ENCODE results near the gene FUT7. TPM values are rescaled to one million over a fixed set of nuclear protein-coding genes. Genes with fewer than 3 reads are reported as not detected.

The FUT7 gene
- total RNA-seq, 1 experiment from 2014 or later = not detected

DNA sequence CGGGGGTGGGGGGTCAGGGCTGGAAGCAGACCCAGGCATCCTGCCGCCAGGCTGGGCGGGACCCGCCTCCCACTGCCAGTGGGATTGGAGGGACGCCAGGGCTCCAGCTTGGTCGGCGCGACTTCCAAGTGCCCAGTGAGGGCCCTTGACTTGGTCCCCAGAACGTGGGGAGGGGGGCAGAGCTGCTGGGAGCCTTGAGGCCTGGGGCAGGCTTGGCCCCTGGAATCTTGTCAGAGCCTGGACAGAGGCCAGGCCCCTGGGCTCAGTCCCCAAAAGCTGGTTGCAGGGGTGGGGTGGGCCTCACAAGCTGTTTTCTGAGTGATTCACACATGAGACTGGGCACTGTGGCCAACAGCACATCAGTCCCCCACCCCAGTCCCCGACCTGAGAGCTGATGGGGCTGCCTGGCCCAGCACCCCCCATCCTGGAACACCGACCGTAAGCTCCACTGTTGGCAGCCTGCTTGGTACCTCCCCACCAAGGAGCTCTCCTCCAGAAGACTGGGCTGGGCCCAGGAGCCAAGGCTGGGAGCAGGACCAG lies 36.0 kb downstream of the FUT7 start:
- Histone ChIP-seq H2BK5ac (ENCODE audit: insufficient read length, low read length) (no peak overlapping the region), H2AK5ac (ENCODE audit: insufficient read length, low read length) (no peak overlapping the region), H3K23me2 (ENCODE audit: insufficient read length, low read depth, low read length, poor library complexity, severe bottlenecking) (peaks cover 6% of the 10 kb centered on the region), H3T11ph (ENCODE audit: low read length) (no peak overlapping the region), H3K56ac (ENCODE audit: insufficient read length, low read depth, low read length) (no peak overlapping the region), H2BK20ac (ENCODE audit: low read depth, low read length, poor library complexity, severe bottlenecking) (no peak overlapping the region), H2BK15ac (ENCODE audit: low read depth, low read length) (no peak overlapping the region), H4K20me1 (ENCODE audit: control insufficient read depth, insufficient read depth, insufficient read length) (no peaks in the 10 kb centered on the region), H3K23ac (ENCODE audit: insufficient read length, low read depth, low read length) (no peak overlapping the region), H2AFZ (ENCODE audit: low read length) (no peak overlapping the region), H3K9ac (ENCODE audit: extremely low read depth, insufficient read length, low read length) (no peak overlapping the region), H4K8ac (replicated peaks; ENCODE audit: insufficient read length, low read depth, low read length) (no peak overlapping the region), H2BK120ac (ENCODE audit: low read depth, low read length, poor library complexity, severe bottlenecking) (no peak overlapping the region), H4K91ac (ENCODE audit: insufficient read length, low read depth, low read length) (no peak overlapping the region), H3K4me2 (ENCODE audit: insufficient read depth, insufficient read length, low read length) (no peak overlapping the region), H2BK12ac (ENCODE audit: insufficient read length, low read depth, low read length) (no peak overlapping the region), H3K27me3 (ENCODE audit: insufficient read depth, low read length) (no peaks in the 10 kb centered on the region), H3K14ac (ENCODE audit: insufficient read depth, low read length) (no peak overlapping the region), H3K27ac (ENCODE audit: insufficient read length, low read depth, low read length) (no peak overlapping the region), H3K9me3 (ENCODE audit: control insufficient read depth, low read depth, low read length) (no peaks in the 10 kb centered on the region), H3K18ac (ENCODE audit: insufficient read length, low read depth, low read length) (no peak overlapping the region), H3K79me1 (ENCODE audit: insufficient read depth, low read depth, low read length, poor library complexity, severe bottlenecking) (no peaks in the 10 kb centered on the region), H4K5ac (ENCODE audit: insufficient read length, low read depth, low read length) (no peak overlapping the region), H3K4ac (ENCODE audit: low read depth, low read length) (no peak overlapping the region), H3K4me1 (ENCODE audit: insufficient read depth, low read length) (no peaks in the 10 kb centered on the region), H3K79me2 (ENCODE audit: insufficient read depth, low read length) (no peaks in the 10 kb centered on the region)
- no peak overlapping the region for H3K4me3 Mint-ChIP-seq
- no peak for DNase-seq
- H3K9me3 Mint-ChIP-seq = peaks cover 5 to 6% of the 10 kb centered on the region in 2 experiments; a peak in 3 of 5 replicates
- peaks cover 9 to 12% of the 10 kb centered on the region in 2 experiments for H3K4me1 Mint-ChIP-seq
- TF ChIP-seq, protein P1, sequence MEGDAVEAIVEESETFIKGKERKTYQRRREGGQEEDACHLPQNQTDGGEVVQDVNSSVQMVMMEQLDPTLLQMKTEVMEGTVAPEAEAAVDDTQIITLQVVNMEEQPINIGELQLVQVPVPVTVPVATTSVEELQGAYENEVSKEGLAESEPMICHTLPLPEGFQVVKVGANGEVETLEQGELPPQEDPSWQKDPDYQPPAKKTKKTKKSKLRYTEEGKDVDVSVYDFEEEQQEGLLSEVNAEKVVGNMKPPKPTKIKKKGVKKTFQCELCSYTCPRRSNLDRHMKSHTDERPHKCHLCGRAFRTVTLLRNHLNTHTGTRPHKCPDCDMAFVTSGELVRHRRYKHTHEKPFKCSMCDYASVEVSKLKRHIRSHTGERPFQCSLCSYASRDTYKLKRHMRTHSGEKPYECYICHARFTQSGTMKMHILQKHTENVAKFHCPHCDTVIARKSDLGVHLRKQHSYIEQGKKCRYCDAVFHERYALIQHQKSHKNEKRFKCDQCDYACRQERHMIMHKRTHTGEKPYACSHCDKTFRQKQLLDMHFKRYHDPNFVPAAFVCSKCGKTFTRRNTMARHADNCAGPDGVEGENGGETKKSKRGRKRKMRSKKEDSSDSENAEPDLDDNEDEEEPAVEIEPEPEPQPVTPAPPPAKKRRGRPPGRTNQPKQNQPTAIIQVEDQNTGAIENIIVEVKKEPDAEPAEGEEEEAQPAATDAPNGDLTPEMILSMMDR (conservative IDR thresholded peaks at IDR 0.05) = no peak
- WGBS (ENCODE audit: extremely low coverage, insufficient read length, low lambda C conversion rate) = no CpG with 5 or more reads among the region's 12 CpGs
- H3K27ac Mint-ChIP-seq = no peak overlapping the region
- peaks cover 0 to 8% (median 2%) of the 10 kb centered on the region in 3 experiments; a peak in 4 of 7 replicates for H3K36me3 Mint-ChIP-seq (ENCODE audit: insufficient read depth in 1 of 3, low read depth in 3 of 3)
- H3K27me3 Mint-ChIP-seq (ENCODE audit: low read depth) = peaks cover 14% of the 10 kb centered on the region

Data from H9 (cell line).